ENCODE results near the gene ZNF202. TPM values are rescaled to one million over a fixed set of nuclear protein-coding genes. Genes with fewer than 3 reads are reported as not detected.

Gene ZNF202
- total and polyA plus RNA-seq, 2 of the 13 experiments (the other 11 are each of a cell fraction or from before 2014, with no cell fraction given): 7.7 to 7.9 TPM

- 0 out of 2 replicates have a peak, but pooled peaks have one; percentile 65 for TF ChIP-seq BATF2 (CRISPR knock-in tag; IDR thresholded peaks at IDR 0.05)
- no peak for TF ChIP-seq ZNF468 (CRISPR knock-in tag; IDR thresholded peaks at IDR 0.05)
- peak; percentile 67; the same call in 1 of the 2 replicates for TF ChIP-seq ZSCAN9 (CRISPR knock-in tag; IDR thresholded peaks at IDR 0.05; ENCODE audit: borderline replicate concordance)
- no peak for TF ChIP-seq STAT6 (CRISPR knock-in tag; IDR thresholded peaks at IDR 0.05; ENCODE audit: borderline replicate concordance)
- TF ChIP-seq RBM22 (optimal IDR thresholded peaks at IDR 0.05; ENCODE audit: low read length): no peak
- peak; percentile 93 for TF ChIP-seq PHF20 (CRISPR knock-in tag; IDR thresholded peaks at IDR 0.05)
- peak; percentile 68; the same call in 1 of the 2 replicates for TF ChIP-seq ARID5B (CRISPR knock-in tag; IDR thresholded peaks at IDR 0.05)
- TF ChIP-seq GZF1 (CRISPR knock-in tag; IDR thresholded peaks at IDR 0.05): no peak
- TF ChIP-seq CHD2 (IDR thresholded peaks at IDR 0.05; ENCODE audit: low read depth, low read length): no peak; the same call in 1 of the 2 replicates
- no peak for TF ChIP-seq SP1 (IDR thresholded peaks at IDR 0.05)
- peak; percentile 77 for TF ChIP-seq SP1 (CRISPR knock-in tag; IDR thresholded peaks at IDR 0.05)
- peak; percentile 72 for TF ChIP-seq HNRNPK (IDR thresholded peaks at IDR 0.05; ENCODE audit: low read depth, low read length, poor library complexity, severe bottlenecking)
- peak; percentile 61; the same call in 1 of the 2 replicates for TF ChIP-seq ZNF543 (CRISPR knock-in tag; IDR thresholded peaks at IDR 0.05)
- TF ChIP-seq ZNF879 (CRISPR knock-in tag; IDR thresholded peaks at IDR 0.05): no peak
- TF ChIP-seq ZBTB8A (CRISPR knock-in tag; IDR thresholded peaks at IDR 0.05; ENCODE audit: borderline replicate concordance, low read depth): no peak
- TF ChIP-seq ZNF331 (CRISPR knock-in tag; IDR thresholded peaks at IDR 0.05): peak; percentile 21; the same call in 1 of the 2 replicates
- no peak for TF ChIP-seq ZNF343 (CRISPR knock-in tag; IDR thresholded peaks at IDR 0.05)
- 0 out of 2 replicates have a peak, but pooled peaks have one; percentile 77 for TF ChIP-seq ZNF333 (CRISPR knock-in tag; IDR thresholded peaks at IDR 0.05; ENCODE audit: borderline replicate concordance)
- peak; percentile 86; the same call in 1 of the 2 replicates for TF ChIP-seq NR0B2 (CRISPR knock-in tag; IDR thresholded peaks at IDR 0.05)
- TF ChIP-seq HIVEP1 (CRISPR knock-in tag; IDR thresholded peaks at IDR 0.05): peak; percentile 66; the same call in 1 of the 2 replicates
- TF ChIP-seq PCBP2 (optimal IDR thresholded peaks at IDR 0.05; ENCODE audit: low read depth, low read length, poor library complexity, severe bottlenecking): no peak
Observed at GRCh38 chr11:123741159-123742030, at the start of gene ZNF202 (continued).
